ENCODE measurements around the gene SHISAL2B. TPM values are rescaled to one million over a fixed set of nuclear protein-coding genes. Genes with fewer than 3 reads are reported as not detected.
"Not testable (repeated sequence)": the region's sequence is repeated elsewhere in the genome, so short reads cannot be mapped to it uniquely, and the experiment has no call there.

The SHISAL2B gene
- total and polyA plus RNA-seq, 2 donors (not counting 1 experiment from before 2014, with no cell fraction given), result not detected

GRCh38 chr5:64700765-64701164 is 10.5 kb downstream of the SHISAL2B start:
- Histone ChIP-seq H3K27ac (ENCODE audit: low read length in 2 of 2) (no peak overlapping the region), H3K4me3 (ENCODE audit: control extremely low read depth in 1 of 5, extremely low read depth in 1 of 5, insufficient read depth in 1 of 5, low read depth in 2 of 5, low read length in 4 of 5) (no peak overlapping the region), H4K20me1 (ENCODE audit: control insufficient read depth, insufficient read depth, low read length, poor library complexity, severe bottlenecking) (no peaks in the 10 kb centered on the region), H2AFZ (ENCODE audit: insufficient read depth, low read depth, low read length, poor library complexity, severe bottlenecking) (no peak overlapping the region), H3K4me1 (ENCODE audit: control insufficient read depth in 2 of 2, insufficient read depth in 2 of 2, low read length in 2 of 2) (no peaks in the 10 kb centered on the region), H3K36me3 (replicated peaks in 1 of 2; ENCODE audit: control extremely low read depth in 1 of 2, control insufficient read depth in 1 of 2, extremely low read depth in 1 of 2, insufficient read depth in 2 of 2, low read length in 1 of 2) (no peaks in the 10 kb centered on the region), H3K9ac (ENCODE audit: low read length) (no peak overlapping the region), H3K79me2 (ENCODE audit: control insufficient read depth, insufficient read depth, low read length) (no peaks in the 10 kb centered on the region), H3K9me3 (ENCODE audit: control extremely low read depth in 1 of 3, control insufficient read depth in 2 of 3, insufficient read depth in 1 of 3, low read length in 2 of 3) (peaks cover 0 to 2% (median 0%) of the 10 kb centered on the region in 3 donors), H3K27me3 (replicated peaks in 1 of 4; ENCODE audit: control extremely low read depth in 1 of 4, control insufficient read depth in 3 of 4, insufficient read depth in 4 of 4, low read length in 3 of 4) (peaks cover 0 to 15% (median 5%) of the 10 kb centered on the region in 4 experiments), H3K4me2 (replicated peaks; ENCODE audit: low read depth, low read length, poor library complexity, severe bottlenecking) (no peak overlapping the region)
- intact Hi-C loops (cut with micrococcal nuclease), result no loop called here
- DNase-seq (no peak), ATAC-seq (ENCODE audit: low read depth) (no peak)
- peaks cover 14% of the 10 kb centered on the region for H3K27me3 Mint-ChIP-seq
- no peak overlapping the region for H3K4me3 Mint-ChIP-seq
- no peak overlapping the region for H3K27ac Mint-ChIP-seq
- H3K4me1 Mint-ChIP-seq, result no peaks in the 10 kb centered on the region
- ChIA-PET CTCF (no interaction called here), POLR2A (no interaction called here)
- TF ChIP-seq EZH2 (IDR thresholded peaks at IDR 0.05; ENCODE audit: borderline replicate concordance, insufficient read depth, low read depth, low read length, poor library complexity, severe bottlenecking) (no peak), CTCF (IDR thresholded peaks at IDR 0.05) (no peak)
- no CpG with 5 or more reads among the region's 4 CpGs for WGBS (ENCODE audit: insufficient coverage)
- H3K9me3 Mint-ChIP-seq (ENCODE audit: insufficient read depth), result no peaks in the 10 kb centered on the region

- H3K9me3 ChIP-seq (ENCODE audit: control extremely low read depth in 1 of 3, control insufficient read depth in 2 of 3, insufficient read depth in 1 of 3, low read length in 2 of 3); CTCF ChIA-PET; H3K4me3 Mint-ChIP-seq; H2AFZ ChIP-seq (ENCODE audit: insufficient read depth, low read depth, low read length, poor library complexity, severe bottlenecking); POLR2A ChIA-PET; H3K4me3 ChIP-seq (ENCODE audit: control extremely low read depth in 1 of 5, extremely low read depth in 1 of 5, insufficient read depth in 1 of 5, low read depth in 2 of 5, low read length in 4 of 5); H3K4me2 ChIP-seq (replicated peaks; ENCODE audit: low read depth, low read length, poor library complexity, severe bottlenecking); H3K79me2 ChIP-seq (ENCODE audit: control insufficient read depth, insufficient read depth, low read length); intact Hi-C loops (cut with micrococcal nuclease); DNase-seq; H3K9ac ChIP-seq (ENCODE audit: low read length); H4K20me1 ChIP-seq (ENCODE audit: control insufficient read depth, insufficient read depth, low read length, poor library complexity, severe bottlenecking); H3K4me1 ChIP-seq (ENCODE audit: control insufficient read depth in 2 of 2, insufficient read depth in 2 of 2, low read length in 2 of 2); H3K27ac ChIP-seq (ENCODE audit: low read length in 2 of 2); H3K9me3 Mint-ChIP-seq (ENCODE audit: insufficient read depth); H3K36me3 ChIP-seq (replicated peaks in 1 of 2; ENCODE audit: control extremely low read depth in 1 of 2, control insufficient read depth in 1 of 2, extremely low read depth in 1 of 2, insufficient read depth in 2 of 2, low read length in 1 of 2); H3K27ac Mint-ChIP-seq; ATAC-seq (ENCODE audit: low read depth); H3K4me1 Mint-ChIP-seq: not testable (repeated sequence)
- 83% methylated on average over 1 of the region's 2 CpGs for WGBS (ENCODE audit: insufficient coverage)
- peaks cover 0 to 12% (median 5%) of the 10 kb centered on the region in 4 experiments for H3K27me3 ChIP-seq (replicated peaks in 1 of 4; ENCODE audit: control extremely low read depth in 1 of 4, control insufficient read depth in 3 of 4, insufficient read depth in 4 of 4, low read length in 3 of 4)
- H3K27me3 Mint-ChIP-seq, result peaks cover 21% of the 10 kb centered on the region
Measured at GRCh38 chr5:64706074-64706473, 15.8 kb downstream of the SHISAL2B start.

Data from B cell (primary cell).